HepG2 (cell line): ENCODE data around the gene EPO. TPM values are rescaled to one million over a fixed set of nuclear protein-coding genes. Genes with fewer than 3 reads are reported as not detected.

ENCODE experiments used
- BHLHE40 ChIP-seq: IDR thresholded peaks from 2 replicates; pipeline ENCODE4 v1.6.1; 2011; ENCODE audit warnings: low read length, improper control_type of control experiment
- CHD4 ChIP-seq: fragments of 200-600 bp; sonication (generic); IDR thresholded peaks from 2 replicates; pipeline ENCODE4 v1.7.0; 2017; ENCODE audit warnings: mild to moderate bottlenecking, low read length, borderline replicate concordance
- FOSL2 ChIP-seq: sonication (generic); formaldehyde crosslinking; IDR thresholded peaks from 2 replicates; pipeline ENCODE4 v1.4.0; 2020; ENCODE audit warnings: missing genetic modification reagents
- NFKBIZ ChIP-seq: IDR thresholded peaks from 2 replicates; pipeline ENCODE4 v1.6.1; 2018; ENCODE audit warnings: missing genetic modification reagents, missing compliant biosample characterization
- PCBP1 ChIP-seq: fragments of 200-400 bp; formaldehyde crosslinking; IDR thresholded peaks from 2 replicates; pipeline ENCODE4 v1.6.1; 2017; ENCODE audit warnings: mild to moderate bottlenecking, low read depth, low read length, borderline replicate concordance
- ZFYVE20 ChIP-seq: sonication (generic); formaldehyde crosslinking; IDR thresholded peaks from 2 replicates; pipeline ENCODE4 v1.8.0; 2023; ENCODE audit warnings: low read depth, mild to moderate bottlenecking, moderate library complexity, missing genetic modification reagents, borderline replicate concordance
- ZNF20 ChIP-seq: sonication (generic); formaldehyde crosslinking; IDR thresholded peaks from 2 replicates; pipeline ENCODE4 v1.4.0; 2020; ENCODE audit warnings: mild to moderate bottlenecking, moderate library complexity, missing genetic modification reagents
- ZNF264 ChIP-seq: sonication (generic); formaldehyde crosslinking; IDR thresholded peaks from 2 replicates; pipeline ENCODE4 v1.4.0; 2020; ENCODE audit warnings: missing genetic modification reagents
- ZNF451 ChIP-seq: sonication (generic); formaldehyde crosslinking; IDR thresholded peaks from 2 replicates; pipeline ENCODE4 v1.5.0; 2020; ENCODE audit warnings: mild to moderate bottlenecking, missing genetic modification reagents
- ZNF552 ChIP-seq: sonication (generic); formaldehyde crosslinking; IDR thresholded peaks from 2 replicates; pipeline ENCODE4 v1.9.0; 2022; ENCODE audit warnings: missing genetic modification reagents, mild to moderate bottlenecking, borderline replicate concordance
- ZSCAN22 ChIP-seq: sonication (generic); formaldehyde crosslinking; IDR thresholded peaks from 2 replicates; pipeline ENCODE4 v1.4.0; 2020; ENCODE audit warnings: mild to moderate bottlenecking, missing genetic modification reagents
- polyA plus RNA-seq, 8 experiments: library from polyadenylated mRNA; depleted of rRNA in 3 of 8; stranded (reverse) in 7 of 8; unstranded in 1 of 8; fragments of >200 nt; fragmentation: Illumina TruSeq in 4 of 8; extraction: Trizol in 4 of 8; gene quantifications; 2 replicates each; pipeline versions ENCODE4 v1.2.1 to v1.2.3, GENCODE V29; 2011 to 2016; ENCODE audit warnings: low read depth in 4 of 8, missing spikeins in 1 of 8, mixed read lengths in 1 of 8; ENCODE audit not compliant: insufficient read depth in 1 of 8
- total RNA-seq, 5 experiments: library from RNA; depleted of rRNA; stranded (reverse); fragments of >200 nt; fragmentation: Illumina TruSeq; extraction: Trizol; gene quantifications; 2 replicates each; pipeline ENCODE4 v1.2.3, GENCODE V29; 2016; ENCODE audit warnings: low read depth in 1 of 5
- TF ChIP-seq, protein P1 (sequence below): sonication (generic); formaldehyde crosslinking; IDR thresholded peaks from 2 replicates; pipeline ENCODE4 v1.8.0; 2022; ENCODE audit warnings: missing genetic modification reagents, mild to moderate bottlenecking, moderate library complexity, borderline replicate concordance
- TF ChIP-seq, protein P2 (sequence below): sonication (generic); formaldehyde crosslinking; IDR thresholded peaks from 2 replicates; pipeline ENCODE4 v1.8.0; 2022; ENCODE audit warnings: missing genetic modification reagents, low read depth, mild to moderate bottlenecking, borderline replicate concordance
- TF ChIP-seq, protein P3 (sequence below): IDR thresholded peaks from 2 replicates; pipeline ENCODE4 v1.6.1; 2016; ENCODE audit warnings: missing biosample characterization, missing genetic modification reagents, low read depth
- TF ChIP-seq, protein P4 (sequence below): sonication (generic); formaldehyde crosslinking; IDR thresholded peaks from 2 replicates; pipeline ENCODE4 v1.4.0; 2020; ENCODE audit warnings: missing genetic modification reagents
- TF ChIP-seq, protein P5 (sequence below): sonication (generic); formaldehyde crosslinking; IDR thresholded peaks from 2 replicates; pipeline ENCODE4 v1.4.0; 2020; ENCODE audit warnings: mild to moderate bottlenecking, missing genetic modification reagents

Gene EPO
- total and polyA plus RNA-seq, 2 of the 13 experiments (the other 11 are each of a cell fraction or from before 2014, with no cell fraction given): 10.3 to 25.7 TPM

DNA sequence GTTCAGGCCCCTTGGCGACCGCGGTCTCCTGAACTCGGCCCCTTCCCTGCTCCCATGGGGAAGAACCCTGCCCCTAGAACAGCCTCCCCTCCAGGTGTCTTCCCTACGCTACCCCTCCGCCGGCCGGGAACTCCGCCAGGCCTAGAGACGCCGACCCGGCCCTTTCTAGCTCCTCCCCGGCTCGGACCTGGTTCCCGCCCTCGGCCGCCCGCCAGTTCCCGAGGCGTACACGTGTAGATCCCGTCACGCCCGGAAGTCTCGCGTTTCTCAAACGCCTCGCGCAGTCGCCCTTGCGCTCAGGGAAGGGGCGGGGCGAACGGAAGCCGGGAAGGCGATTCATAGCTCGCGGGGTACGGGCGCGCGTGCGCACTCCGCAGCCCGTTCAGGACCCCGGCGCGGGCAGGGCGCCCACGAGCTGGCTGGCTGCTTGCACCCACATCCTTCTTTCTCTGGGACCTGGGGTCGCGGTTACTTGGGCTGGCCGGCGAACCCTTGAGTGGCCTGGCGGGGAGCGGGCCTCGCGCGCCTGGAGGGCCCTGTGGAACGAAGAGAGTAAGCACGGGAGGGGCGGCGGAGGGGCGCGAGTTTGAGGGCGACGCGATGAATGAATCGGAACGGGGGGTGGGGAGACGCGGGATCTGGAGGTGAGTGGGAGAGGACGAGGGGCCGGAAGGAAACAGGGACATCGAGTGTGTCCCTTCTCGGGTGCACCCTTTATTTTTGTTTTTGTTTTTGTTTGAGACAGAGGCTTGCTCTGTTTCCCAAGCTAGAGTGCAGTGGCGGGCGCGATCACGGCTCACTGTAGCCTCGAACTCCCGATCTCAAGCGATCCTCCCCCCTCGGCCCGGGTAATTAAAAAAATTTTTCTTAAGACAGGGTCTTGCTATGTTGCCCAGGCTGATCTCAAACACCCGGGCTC, 14.3 kb upstream of the EPO start, which contains the start of gene POP7 (continued):
- TF ChIP-seq, protein P1, sequence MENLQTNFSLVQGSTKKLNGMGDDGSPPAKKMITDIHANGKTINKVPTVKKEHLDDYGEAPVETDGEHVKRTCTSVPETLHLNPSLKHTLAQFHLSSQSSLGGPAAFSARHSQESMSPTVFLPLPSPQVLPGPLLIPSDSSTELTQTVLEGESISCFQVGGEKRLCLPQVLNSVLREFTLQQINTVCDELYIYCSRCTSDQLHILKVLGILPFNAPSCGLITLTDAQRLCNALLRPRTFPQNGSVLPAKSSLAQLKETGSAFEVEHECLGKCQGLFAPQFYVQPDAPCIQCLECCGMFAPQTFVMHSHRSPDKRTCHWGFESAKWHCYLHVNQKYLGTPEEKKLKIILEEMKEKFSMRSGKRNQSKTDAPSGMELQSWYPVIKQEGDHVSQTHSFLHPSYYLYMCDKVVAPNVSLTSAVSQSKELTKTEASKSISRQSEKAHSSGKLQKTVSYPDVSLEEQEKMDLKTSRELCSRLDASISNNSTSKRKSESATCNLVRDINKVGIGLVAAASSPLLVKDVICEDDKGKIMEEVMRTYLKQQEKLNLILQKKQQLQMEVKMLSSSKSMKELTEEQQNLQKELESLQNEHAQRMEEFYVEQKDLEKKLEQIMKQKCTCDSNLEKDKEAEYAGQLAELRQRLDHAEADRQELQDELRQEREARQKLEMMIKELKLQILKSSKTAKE (CRISPR knock-in tag): peak; percentile 38
- peak; percentile 44 for TF ChIP-seq FOSL2 (CRISPR knock-in tag)
- TF ChIP-seq ZNF20 (CRISPR knock-in tag): peak; percentile 69; the same call in 1 of the 2 replicates
- no peak for TF ChIP-seq ZSCAN22 (CRISPR knock-in tag)
- peak; percentile 61; the same call in 1 of the 2 replicates for TF ChIP-seq ZNF552 (CRISPR knock-in tag)
- TF ChIP-seq, protein P2, sequence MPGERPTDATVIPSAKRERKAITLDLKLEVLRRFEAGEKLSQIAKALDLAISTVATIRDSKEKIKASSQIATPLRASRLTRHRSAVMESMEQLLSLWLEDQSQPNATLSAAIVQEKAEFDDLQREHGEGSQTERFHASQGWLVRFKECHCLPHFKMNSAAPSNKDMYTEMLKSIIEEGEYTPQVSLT: no peak; the same call in 1 of the 2 replicates
- TF ChIP-seq ZFYVE20: no peak
- peak; percentile 58; the same call in 1 of the 2 replicates for TF ChIP-seq ZNF451 (CRISPR knock-in tag)
- peak; percentile 42 for TF ChIP-seq BHLHE40
- TF ChIP-seq PCBP1: no peak
- TF ChIP-seq, protein P3, sequence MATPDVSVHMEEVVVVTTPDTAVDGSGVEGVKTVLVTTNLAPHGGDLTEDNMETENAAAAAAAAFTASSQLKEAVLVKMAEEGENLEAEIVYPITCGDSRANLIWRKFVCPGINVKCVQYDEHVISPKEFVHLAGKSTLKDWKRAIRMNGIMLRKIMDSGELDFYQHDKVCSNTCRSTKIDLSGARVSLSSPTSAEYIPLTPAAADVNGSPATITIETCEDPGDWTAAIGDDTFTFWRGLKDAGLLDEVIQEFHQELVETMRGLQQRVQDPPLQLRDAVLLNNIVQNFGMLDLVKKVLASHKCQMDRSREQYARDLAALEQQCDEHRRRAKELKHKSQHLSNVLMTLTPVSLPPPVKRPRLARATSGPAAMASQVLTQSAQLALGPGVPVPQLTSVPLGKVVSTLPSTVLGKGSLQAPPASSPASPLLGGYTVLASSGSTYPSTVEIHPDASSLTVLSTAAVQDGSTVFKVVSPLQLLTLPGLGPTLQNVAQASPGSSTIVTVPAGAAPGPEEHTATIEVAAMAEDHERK: 0 out of 2 replicates have a peak, but pooled peaks have one; percentile 25
- TF ChIP-seq ZNF264: peak; percentile 39; the same call in 1 of the 2 replicates
- TF ChIP-seq CHD4: no peak
- peak; percentile 43 for TF ChIP-seq NFKBIZ (CRISPR knock-in tag)
- TF ChIP-seq, protein P4, sequence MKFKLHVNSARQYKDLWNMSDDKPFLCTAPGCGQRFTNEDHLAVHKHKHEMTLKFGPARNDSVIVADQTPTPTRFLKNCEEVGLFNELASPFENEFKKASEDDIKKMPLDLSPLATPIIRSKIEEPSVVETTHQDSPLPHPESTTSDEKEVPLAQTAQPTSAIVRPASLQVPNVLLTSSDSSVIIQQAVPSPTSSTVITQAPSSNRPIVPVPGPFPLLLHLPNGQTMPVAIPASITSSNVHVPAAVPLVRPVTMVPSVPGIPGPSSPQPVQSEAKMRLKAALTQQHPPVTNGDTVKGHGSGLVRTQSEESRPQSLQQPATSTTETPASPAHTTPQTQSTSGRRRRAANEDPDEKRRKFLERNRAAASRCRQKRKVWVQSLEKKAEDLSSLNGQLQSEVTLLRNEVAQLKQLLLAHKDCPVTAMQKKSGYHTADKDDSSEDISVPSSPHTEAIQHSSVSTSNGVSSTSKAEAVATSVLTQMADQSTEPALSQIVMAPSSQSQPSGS: peak; percentile 41; the same call in 1 of the 2 replicates
- TF ChIP-seq, protein P5, sequence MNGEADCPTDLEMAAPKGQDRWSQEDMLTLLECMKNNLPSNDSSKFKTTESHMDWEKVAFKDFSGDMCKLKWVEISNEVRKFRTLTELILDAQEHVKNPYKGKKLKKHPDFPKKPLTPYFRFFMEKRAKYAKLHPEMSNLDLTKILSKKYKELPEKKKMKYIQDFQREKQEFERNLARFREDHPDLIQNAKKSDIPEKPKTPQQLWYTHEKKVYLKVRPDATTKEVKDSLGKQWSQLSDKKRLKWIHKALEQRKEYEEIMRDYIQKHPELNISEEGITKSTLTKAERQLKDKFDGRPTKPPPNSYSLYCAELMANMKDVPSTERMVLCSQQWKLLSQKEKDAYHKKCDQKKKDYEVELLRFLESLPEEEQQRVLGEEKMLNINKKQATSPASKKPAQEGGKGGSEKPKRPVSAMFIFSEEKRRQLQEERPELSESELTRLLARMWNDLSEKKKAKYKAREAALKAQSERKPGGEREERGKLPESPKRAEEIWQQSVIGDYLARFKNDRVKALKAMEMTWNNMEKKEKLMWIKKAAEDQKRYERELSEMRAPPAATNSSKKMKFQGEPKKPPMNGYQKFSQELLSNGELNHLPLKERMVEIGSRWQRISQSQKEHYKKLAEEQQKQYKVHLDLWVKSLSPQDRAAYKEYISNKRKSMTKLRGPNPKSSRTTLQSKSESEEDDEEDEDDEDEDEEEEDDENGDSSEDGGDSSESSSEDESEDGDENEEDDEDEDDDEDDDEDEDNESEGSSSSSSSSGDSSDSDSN (CRISPR knock-in tag): peak; percentile 68
